GM12875 (cell line): ENCODE results near the gene TPRG1L.

Source experiments
- H3K4me3 ChIP-seq: one replicate; pipeline ENCODE4 v1.5.1; 2011; ENCODE audit warnings: low read depth, low read length, control low read depth
- CTCF ChIP-seq: IDR thresholded peaks from 2 replicates; pipeline ENCODE4 v1.5.1; 2011; ENCODE audit warnings: low read depth, mild to moderate bottlenecking, control low read depth, inconsistent platforms, low read length, moderate library complexity, borderline replicate concordance; ENCODE audit not compliant: insufficient read depth

The TPRG1L gene

DNA sequence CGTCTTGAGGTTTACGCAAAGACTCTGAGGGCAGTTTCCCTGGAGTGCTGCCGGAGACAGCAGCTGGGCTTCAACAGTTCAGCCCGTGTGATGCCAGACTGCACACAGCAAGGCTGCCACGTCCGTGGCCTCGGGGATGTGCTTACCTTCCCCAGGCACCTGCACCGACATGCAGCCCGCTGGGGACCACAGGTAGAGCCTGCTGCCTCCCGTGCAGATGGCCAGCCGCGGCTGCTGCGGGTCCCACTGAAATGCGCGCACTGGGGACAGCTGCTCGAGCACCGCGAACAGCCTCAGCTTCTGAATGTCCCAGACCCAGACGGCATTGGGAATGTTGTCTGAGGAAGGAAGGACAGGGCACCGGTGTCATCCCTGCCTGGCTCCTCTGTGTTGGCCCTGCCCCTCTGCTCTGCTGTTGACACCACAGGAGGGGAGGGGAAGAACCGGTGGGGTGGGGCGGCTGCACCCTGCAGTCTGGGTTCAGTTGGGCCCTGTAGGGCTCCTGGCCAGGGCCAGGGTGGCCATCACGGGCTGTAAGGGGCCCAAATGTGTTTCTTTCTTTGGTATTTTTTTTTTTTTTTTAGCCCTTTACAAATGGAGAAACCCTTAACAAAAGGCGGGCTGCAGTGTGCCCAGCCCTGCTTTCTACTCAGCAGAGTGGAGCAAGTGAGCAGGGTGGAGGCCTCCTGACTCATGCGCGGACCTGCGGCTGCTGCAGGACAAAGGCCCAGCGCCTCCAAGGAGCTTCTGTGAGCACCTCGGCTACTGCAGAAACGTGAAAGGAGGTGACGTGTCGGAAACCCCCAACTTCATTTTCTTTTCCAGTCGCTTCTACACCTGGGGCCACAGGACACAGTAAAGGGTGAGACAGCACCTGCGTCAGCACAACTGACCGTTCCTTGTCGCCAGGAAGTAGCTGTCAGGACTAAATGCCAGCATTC is 6.8 kb downstream of the TPRG1L start:
- TF ChIP-seq CTCF: no peak
- no peak overlapping the region for H3K4me3 ChIP-seq

DNA sequence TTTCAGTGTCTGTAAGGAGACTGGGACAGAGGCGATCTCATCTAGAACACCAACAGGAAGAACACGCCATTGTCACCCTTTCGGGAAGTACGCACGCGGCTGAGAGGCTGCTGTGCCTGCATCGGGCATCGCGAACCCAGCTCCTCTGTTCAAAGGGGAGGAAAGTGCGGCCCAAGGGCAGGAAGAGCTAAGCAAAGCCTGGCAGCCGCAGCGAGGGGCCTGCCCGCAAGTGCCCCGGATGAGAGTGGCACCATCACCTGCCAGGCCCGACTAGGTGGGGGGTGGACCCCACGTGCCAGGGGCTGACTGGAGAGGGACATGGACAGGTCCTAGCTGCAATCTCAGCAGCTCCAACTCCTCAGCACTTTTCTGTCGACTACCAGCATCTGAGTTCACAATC is 7.5 kb downstream of the TPRG1L start:
- H3K4me3 ChIP-seq: no peak overlapping the region
- no peak for TF ChIP-seq CTCF

DNA sequence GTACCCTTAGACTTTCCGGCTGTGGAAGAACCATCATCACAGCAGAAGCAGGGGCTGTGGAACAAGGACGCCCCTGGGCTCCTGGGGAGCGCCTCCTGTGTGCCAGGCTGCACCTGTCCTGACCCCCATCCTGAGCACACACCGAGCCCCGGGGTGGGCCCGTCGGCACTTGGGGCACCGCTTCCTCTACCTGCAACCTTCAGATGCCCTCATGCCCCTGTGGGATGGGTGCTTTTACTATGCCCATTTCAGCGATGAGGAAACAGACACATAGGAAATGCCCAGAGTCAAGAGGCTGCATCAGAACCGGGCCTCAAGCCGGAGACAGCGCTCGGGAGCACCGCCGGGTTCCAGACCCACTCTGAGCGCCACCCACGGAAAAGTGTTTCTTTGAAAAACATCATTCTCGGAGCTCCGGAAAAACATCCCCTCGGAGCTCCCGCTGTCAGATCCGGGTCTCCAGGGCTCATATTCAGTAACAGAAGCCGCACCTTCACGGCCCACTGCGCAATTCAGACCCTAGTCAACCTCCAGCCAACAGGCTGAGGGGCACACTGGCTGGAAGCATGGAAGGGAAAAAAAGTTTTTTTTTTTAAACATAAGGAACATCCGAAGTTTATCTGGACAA is 8.0 kb downstream of the TPRG1L start:
- no peak overlapping the region for H3K4me3 ChIP-seq
- no peak for TF ChIP-seq CTCF

GRCh38 chr1:3633344-3634058 is 8.7 kb downstream of the TPRG1L start:
- no peak overlapping the region for H3K4me3 ChIP-seq
- no peak for TF ChIP-seq CTCF

DNA sequence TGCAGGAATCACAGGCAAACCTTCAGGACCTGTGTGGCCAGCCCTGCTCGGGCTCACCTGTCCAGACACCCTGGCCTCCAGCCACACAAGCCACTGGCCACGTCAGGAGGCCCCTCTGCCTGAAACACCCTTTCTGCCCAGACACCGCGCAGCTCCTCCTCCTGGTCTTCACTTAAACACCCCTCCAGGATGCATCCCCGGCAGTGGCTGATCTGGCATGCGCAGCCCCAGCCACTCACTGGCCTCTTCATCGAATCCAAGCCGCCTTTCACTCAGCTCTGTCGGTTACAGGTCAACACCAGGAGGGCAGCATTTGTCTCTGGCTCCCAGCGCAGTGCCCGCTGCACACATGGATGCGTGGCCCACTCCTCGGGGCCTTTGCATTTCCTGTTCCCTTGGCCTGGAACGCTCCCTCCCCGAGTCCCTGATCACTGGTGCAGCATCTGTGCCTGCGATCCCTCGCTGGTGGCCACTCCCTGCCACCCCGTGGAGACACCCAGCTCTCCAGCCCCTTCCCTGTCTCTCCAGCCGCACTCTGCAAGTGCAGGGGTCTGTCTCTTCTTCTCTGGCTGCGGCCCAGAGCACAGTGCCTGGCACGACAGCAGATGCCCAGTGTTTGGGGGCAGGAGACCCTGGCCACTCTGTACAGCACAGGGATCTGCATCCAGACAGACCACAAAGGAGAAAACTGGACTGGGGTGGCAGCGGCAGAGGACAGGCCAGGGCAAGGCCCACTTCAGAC is 9.4 kb downstream of the TPRG1L start:
- TF ChIP-seq CTCF: no peak
- H3K4me3 ChIP-seq: no peak overlapping the region

DNA sequence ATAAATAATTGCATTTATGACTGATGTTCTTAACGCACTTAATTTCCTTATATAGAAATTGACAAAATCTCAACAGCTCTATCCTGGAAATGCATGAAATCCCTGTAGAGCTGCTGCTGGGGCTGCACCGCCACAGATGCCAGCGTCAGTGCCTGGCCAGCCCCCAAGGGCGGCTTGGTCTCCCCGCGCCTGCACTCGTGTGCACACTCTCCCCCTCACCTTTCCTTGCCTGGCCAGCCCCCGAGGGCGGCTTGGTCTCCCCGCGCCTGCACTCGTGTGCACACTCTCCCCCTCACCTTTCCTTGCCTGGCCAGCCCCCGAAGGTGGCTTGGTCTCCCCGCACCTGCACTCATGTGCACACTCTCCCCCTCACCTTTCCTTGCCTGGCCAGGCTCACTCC is 11.3 kb downstream of the TPRG1L start:
- TF ChIP-seq CTCF: no peak
- H3K4me3 ChIP-seq: no peak overlapping the region
